IMR-90 (cell line): ENCODE results near the gene TSPAN32. TPM values are rescaled to one million over a fixed set of nuclear protein-coding genes. Genes with fewer than 3 reads are reported as not detected.

Source experiments
- ATAC-seq: fragments of 200-7000 bp; cut with Tn5 transposase; 2 replicates; pipeline ENCODE4 v1.9.1; 2020; ENCODE audit warnings: low read depth, mild to moderate bottlenecking, moderate library complexity
- Bru-seq: library from RNA; stranded (reverse); fragments of 400-500 nt; gene quantifications from one replicate; lab custom pipeline; 2021; lab: Mats Ljungman, UMichigan
- BruChase-seq, 2 experiments: library from RNA; stranded (reverse); fragments of 400-500 nt; gene quantifications; one replicate each; lab custom pipeline; 2021; lab: Mats Ljungman, UMichigan
- BruUV-seq: library from RNA; stranded (reverse); fragments of 400-500 nt; replicated peaks from 2 replicates; lab custom pipeline; 2021; lab: Mats Ljungman, UMichigan
- CTCF ChIA-PET: fragments of 300-600 bp; formaldehyde crosslinking; extraction: SDS; loops from one replicate; lab custom pipeline; 2021; ENCODE audit warnings: antibody characterized with exemption; lab: Yijun Ruan, JAX
- POLR2A ChIA-PET: fragments of 300-600 bp; sonication (Branson Sonifier 250); formaldehyde crosslinking; loops from one replicate; lab custom pipeline; 2022; ENCODE audit warnings: antibody characterized with exemption; ENCODE audit not compliant: unreplicated experiment; lab: Charles Lee
- DNase-seq: peaks from one replicate; pipeline ENCODE4 v3.0.0; 2013
- H2AFZ ChIP-seq: replicated peaks from 2 replicates; pipeline ENCODE3; 2013; ENCODE audit warnings: low read length, mild to moderate bottlenecking; ENCODE audit not compliant: poor library complexity
- H2AK5ac ChIP-seq: 2 replicates; pipeline ENCODE4 v1.6.1; 2013; ENCODE audit warnings: low read depth, low read length, inconsistent platforms
- H2AK9ac ChIP-seq: replicated peaks from 2 replicates; pipeline ENCODE3; 2013; ENCODE audit warnings: mild to moderate bottlenecking, low read depth, low read length, moderate library complexity; ENCODE audit not compliant: poor library complexity
- H2BK120ac ChIP-seq: 2 replicates; pipeline ENCODE4 v1.6.1; 2013; ENCODE audit warnings: low read depth, low read length, inconsistent platforms
- H2BK15ac ChIP-seq: 3 replicates; pipeline ENCODE4 v1.6.1; 2013; ENCODE audit warnings: low read depth, low read length, inconsistent platforms
- H2BK20ac ChIP-seq: 2 replicates; pipeline ENCODE4 v1.6.1; 2013; ENCODE audit warnings: low read depth, mild to moderate bottlenecking, inconsistent platforms, low read length, moderate library complexity
- H2BK5ac ChIP-seq: 2 replicates; pipeline ENCODE4 v1.6.1; 2013; ENCODE audit warnings: mild to moderate bottlenecking, low read depth, low read length, inconsistent platforms; ENCODE audit not compliant: poor library complexity, severe bottlenecking
- H3K14ac ChIP-seq: replicated peaks from 2 replicates; pipeline ENCODE4 v1.6.1; 2013; ENCODE audit warnings: low read depth, low read length, inconsistent platforms
- H3K18ac ChIP-seq: 2 replicates; pipeline ENCODE4 v1.6.1; 2013; ENCODE audit warnings: low read depth, low read length, control low read depth
- H3K23ac ChIP-seq: 2 replicates; pipeline ENCODE4 v1.6.1; 2013; ENCODE audit warnings: low read depth, low read length, inconsistent platforms
- H3K27ac ChIP-seq: 2 replicates; pipeline ENCODE4 v1.5.1; 2013; ENCODE audit warnings: mild to moderate bottlenecking, control low read depth, low read length; ENCODE audit not compliant: insufficient read depth
- H3K27me3 ChIP-seq: 2 replicates; pipeline ENCODE4 v1.6.1; 2013; ENCODE audit warnings: low read length; ENCODE audit not compliant: control insufficient read depth, insufficient read depth
- H3K36me3 ChIP-seq: 2 replicates; pipeline ENCODE4 v1.6.1; 2013; ENCODE audit warnings: low read length, mixed read lengths; ENCODE audit not compliant: control insufficient read depth, insufficient read depth
- H3K4ac ChIP-seq: 2 replicates; pipeline ENCODE4 v1.6.1; 2013; ENCODE audit warnings: low read depth, low read length, inconsistent platforms
- H3K4me1 ChIP-seq: 2 replicates; pipeline ENCODE4 v1.6.1; 2013; ENCODE audit warnings: low read length, mixed read lengths; ENCODE audit not compliant: control insufficient read depth, insufficient read depth
- H3K4me2 ChIP-seq: 2 replicates; pipeline ENCODE4 v1.6.1; 2013; ENCODE audit warnings: low read depth, mild to moderate bottlenecking, control low read depth, low read length, moderate library complexity
- H3K4me3 ChIP-seq: 2 replicates; pipeline ENCODE4 v1.5.1; 2013; ENCODE audit warnings: low read depth, mild to moderate bottlenecking, control low read depth, low read length, moderate library complexity; ENCODE audit not compliant: insufficient read depth
- H3K56ac ChIP-seq: 2 replicates; pipeline ENCODE4 v1.6.1; 2013; ENCODE audit warnings: low read length, inconsistent platforms; ENCODE audit not compliant: insufficient read depth; ENCODE audit errors: extremely low read depth
- H3K79me1 ChIP-seq, 2 experiments: 2 replicates each; pipeline ENCODE4 v1.6.1; 2013; ENCODE audit warnings: low read length in 2 of 2, inconsistent platforms in 1 of 2, low read depth in 1 of 2
- H3K9ac ChIP-seq: 2 replicates; pipeline ENCODE4 v1.6.1; 2013; ENCODE audit warnings: low read depth, low read length, control low read depth
- H3K9me1 ChIP-seq: 2 replicates; pipeline ENCODE4 v1.6.1; 2013; ENCODE audit warnings: low read length, inconsistent platforms; ENCODE audit not compliant: insufficient read depth
- H3K9me3 ChIP-seq: 2 replicates; pipeline ENCODE4 v1.6.1; 2013; ENCODE audit warnings: low read length; ENCODE audit not compliant: control insufficient read depth, insufficient read depth
- H4K20me1 ChIP-seq: 2 replicates; pipeline ENCODE4 v1.6.1; 2013; ENCODE audit warnings: low read length, inconsistent platforms; ENCODE audit not compliant: insufficient read depth
- H4K5ac ChIP-seq: 2 replicates; pipeline ENCODE4 v1.6.1; 2013; ENCODE audit warnings: mild to moderate bottlenecking, low read depth, low read length, control low read depth
- H4K8ac ChIP-seq, 2 experiments: 2 replicates each; pipeline ENCODE4 v1.6.1; 2013; ENCODE audit warnings: low read depth in 2 of 2, low read length in 2 of 2, control low read depth in 1 of 2, inconsistent platforms in 1 of 2
- H4K91ac ChIP-seq: 2 replicates; pipeline ENCODE4 v1.6.1; 2013; ENCODE audit warnings: low read depth, low read length, inconsistent platforms; ENCODE audit not compliant: insufficient read depth
- BHLHE40 ChIP-seq: fragments of 150-350 bp; IDR thresholded peaks from 2 replicates; pipeline ENCODE4 v1.6.1; 2016; ENCODE audit warnings: mild to moderate bottlenecking, low read depth, low read length
- CEBPB ChIP-seq: IDR thresholded peaks from 2 replicates; pipeline ENCODE4 v1.6.1; 2012; ENCODE audit warnings: low read depth, low read length, improper control_type of control experiment
- CHD1 ChIP-seq: IDR thresholded peaks from 2 replicates; pipeline ENCODE4 v1.6.1; 2012; ENCODE audit warnings: low read depth, low read length, improper control_type of control experiment
- FOS ChIP-seq: fragments of 150-350 bp; IDR thresholded peaks from 2 replicates; pipeline ENCODE4 v1.6.1; 2016; ENCODE audit warnings: low read depth, low read length
- MAFK ChIP-seq: IDR thresholded peaks from 2 replicates; pipeline ENCODE4 v1.6.1; 2012; ENCODE audit warnings: low read depth, low read length, improper control_type of control experiment
- MAZ ChIP-seq: IDR thresholded peaks from 2 replicates; pipeline ENCODE4 v1.6.1; 2012; ENCODE audit warnings: low read depth, mild to moderate bottlenecking, low read length, improper control_type of control experiment, moderate library complexity, borderline replicate concordance
- MXI1 ChIP-seq: IDR thresholded peaks from 2 replicates; pipeline ENCODE4 v1.6.1; 2012; ENCODE audit warnings: low read depth, mild to moderate bottlenecking, low read length, moderate library complexity, borderline replicate concordance
- NFE2L2 ChIP-seq: fragments of 150-350 bp; IDR thresholded peaks from 2 replicates; pipeline ENCODE4 v1.6.1; 2016; ENCODE audit warnings: low read depth, mild to moderate bottlenecking, low read length
- POLR2A ChIP-seq: IDR thresholded peaks from 2 replicates; pipeline ENCODE4 v1.6.1; 2012; ENCODE audit warnings: mild to moderate bottlenecking, low read depth, low read length
- RAD21 ChIP-seq: IDR thresholded peaks from 2 replicates; pipeline ENCODE4 v1.6.1; 2012; ENCODE audit warnings: low read length, improper control_type of control experiment
- RCOR1 ChIP-seq: IDR thresholded peaks from 2 replicates; pipeline ENCODE4 v1.6.1; 2012; ENCODE audit warnings: mild to moderate bottlenecking, low read length, improper control_type of control experiment; ENCODE audit not compliant: insufficient replicate concordance
- RFX5 ChIP-seq: IDR thresholded peaks from 2 replicates; pipeline ENCODE4 v1.8.0; 2012; ENCODE audit warnings: low read depth, mild to moderate bottlenecking, low read length, moderate library complexity
- SMC3 ChIP-seq: fragments of 150-350 bp; IDR thresholded peaks from 2 replicates; pipeline ENCODE4 v1.6.1; 2016; ENCODE audit warnings: low read depth, mild to moderate bottlenecking, antibody characterized with exemption, low read length, moderate library complexity
- WGBS, 2 experiments: methylation state at CpG; one replicate each; pipeline versions ENCODE4 v1.1.5 to v1.1.7; 2013; ENCODE audit warnings: missing lambda C conversion rate in 2 of 2; ENCODE audit not compliant: insufficient read length in 1 of 2; ENCODE audit errors: extremely low coverage in 2 of 2; 5-methylcytosine and 5-hydroxymethylcytosine counted together
- dilution Hi-C: fragments of 300-500 bp; cut with HindIII; formaldehyde crosslinking; loops from one replicate; pipeline ENCODE4 v1.14.3; 2018; ENCODE audit warnings: low sequenced_read_pairs; ENCODE audit not compliant: unreplicated experiment
- in situ Hi-C: fragments of 300-500 bp; cut with MboI; formaldehyde crosslinking; loops from 3 replicates; pipeline ENCODE4 v1.14.3; 2019; ENCODE audit warnings: low sequenced_read_pairs, inconsistent platforms, mixed read lengths
- intact Hi-C: fragments of 100-400 bp; cut with micrococcal nuclease; formaldehyde crosslinking; loops from 2 replicates; pipeline ENCODE4 v1.10.0; 2022
- long read RNA-seq: library from polyadenylated mRNA; unstranded; transcript quantifications from one replicate; pipeline ENCODE4 v2.0.0, GENCODE V29; 2021; ENCODE audit not compliant: unreplicated experiment
- polyA plus RNA-seq, 3 experiments: library from polyadenylated mRNA; depleted of rRNA; stranded (reverse); fragments of >200 nt; gene quantifications; 2 replicates each; pipeline ENCODE4 v1.2.3, GENCODE V29; 2012; ENCODE audit warnings: low replicate concordance in 1 of 3
- total RNA-seq: library from RNA; depleted of rRNA; stranded (reverse); fragments of >200 nt; gene quantifications from 2 replicates; pipeline ENCODE4 v1.2.3, GENCODE V29; 2012; rRNA removed
- TF ChIP-seq, protein P1 (sequence below): fragments of 150-350 bp; IDR thresholded peaks from 2 replicates; pipeline ENCODE4 v1.6.1; 2017; ENCODE audit warnings: mild to moderate bottlenecking, antibody characterized with exemption, low read length, low read depth

TSPAN32 gene, protein sequence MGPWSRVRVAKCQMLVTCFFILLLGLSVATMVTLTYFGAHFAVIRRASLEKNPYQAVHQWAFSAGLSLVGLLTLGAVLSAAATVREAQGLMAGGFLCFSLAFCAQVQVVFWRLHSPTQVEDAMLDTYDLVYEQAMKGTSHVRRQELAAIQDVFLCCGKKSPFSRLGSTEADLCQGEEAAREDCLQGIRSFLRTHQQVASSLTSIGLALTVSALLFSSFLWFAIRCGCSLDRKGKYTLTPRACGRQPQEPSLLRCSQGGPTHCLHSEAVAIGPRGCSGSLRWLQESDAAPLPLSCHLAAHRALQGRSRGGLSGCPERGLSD
- not detected in 2 replicates for total RNA-seq
- 0.07 TPM in 1 of 2 replicates, not detected in the other for polyA plus RNA-seq (2012; rRNA removed)
- 0.04 TPM in 1 of 2 replicates, not detected in the other for polyA plus RNA-seq (2012; cell fraction: cytosol; rRNA removed)
- 0.37 and 0.79 TPM in 2 replicates for polyA plus RNA-seq (2012; cell fraction: nucleus; rRNA removed; ENCODE audit: low replicate concordance)
- Bru-seq, nascent RNA = not detected
- percentile 5 among the genes with signal in this experiment for BruChase-seq, experiment 1, labeled RNA remaining after a 6-hour chase
- not detected for BruChase-seq, experiment 2, labeled RNA remaining after a 2-hour chase
- long read RNA-seq = 0 reads

DNA sequence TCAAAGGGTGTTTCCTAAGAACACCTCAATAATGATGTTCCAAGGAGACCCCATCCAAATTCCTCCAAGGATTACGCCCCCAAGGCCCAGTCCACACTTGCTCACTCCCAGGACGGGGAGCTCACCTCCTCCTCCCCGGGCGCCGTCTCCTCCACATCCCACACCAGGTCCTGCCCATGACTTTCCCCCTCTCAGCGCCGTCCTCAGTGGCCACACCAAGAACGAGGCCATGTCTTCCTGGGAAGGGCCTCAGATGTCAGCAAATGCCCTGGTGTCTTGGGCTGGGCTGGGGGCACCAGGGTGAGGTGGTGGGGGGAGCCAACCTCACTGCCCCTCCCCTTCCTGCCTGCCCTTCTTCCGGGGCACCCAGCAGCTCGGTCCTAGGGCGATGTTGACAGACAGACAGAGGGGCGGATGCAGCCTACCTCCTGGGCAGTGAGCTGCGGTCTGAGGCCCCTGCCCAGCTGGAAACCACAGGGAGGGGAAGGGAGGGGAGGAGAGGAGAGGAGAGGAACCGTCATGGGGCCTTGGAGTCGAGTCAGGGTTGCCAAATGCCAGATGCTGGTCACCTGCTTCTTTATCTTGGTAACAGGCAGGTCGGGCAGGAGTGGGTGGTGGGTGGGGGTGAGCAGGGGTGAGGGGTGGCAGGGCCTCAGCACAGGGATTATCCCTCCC is at the start of gene TSPAN32, which contains the start of gene C11orf21:
Gene TSPAN32, plus strand, starts transcription at position 383 of the 675 bp plus-strand sequence. Its CDS starts 137 bp downstream, at position 520.
Gene C11orf21, minus strand, starts transcription at position 288 of the 675 bp plus-strand sequence. Its CDS starts 110 bp downstream, at position 178.
- no peak within 1 kb of the TSS for H4K8ac ChIP-seq
- intact Hi-C loops = no loop called here
- ATAC-seq = no peak
- peak within 1 kb of the TSS; percentile 55 for H2AK9ac ChIP-seq
- H3K56ac ChIP-seq = no peak within 1 kb of the TSS
- H3K27ac ChIP-seq = no peak within 1 kb of the TSS
- POLR2A ChIA-PET = no interaction called here
- no peak within 1 kb of the TSS for H3K4ac ChIP-seq
- no peak within 1 kb of the TSS for H2AK5ac ChIP-seq
- H3K27me3 ChIP-seq = peaks cover 13% of the 10 kb centered on the region; the same call in 1 of the 2 replicates
- CTCF ChIA-PET = interaction anchor here (1.7 kb wide), 1 partner anchor 118 kb away, joined by 5 read pairs; no protein-coding TSS in a partner anchor
- H3K14ac ChIP-seq = no peak within 1 kb of the TSS
- H3K9me1 ChIP-seq = peaks cover 6% of the 10 kb centered on the region
- H4K91ac ChIP-seq = no peak within 1 kb of the TSS
- H3K36me3 ChIP-seq = no peaks in the 10 kb centered on the region
- H2BK20ac ChIP-seq = no peak within 1 kb of the TSS
- no peak within 1 kb of the TSS for H3K23ac ChIP-seq
- in situ Hi-C loops = no loop called here
- 67% methylated on average over 1 of the region's 16 CpGs; no CpG with 5 or more reads in 1 of the 2 experiments for WGBS, 2 experiments
- no peak within 1 kb of the TSS for H2BK15ac ChIP-seq
- no peak within 1 kb of the TSS for H3K4me2 ChIP-seq
- no peaks in the 10 kb centered on the region for H3K9me3 ChIP-seq
- no peak within 1 kb of the TSS for H3K9ac ChIP-seq
- peaks cover 3% of the 10 kb centered on the region; the same call in 1 of the 2 replicates for H4K20me1 ChIP-seq
- no TSS peak for BruUV-seq
- H2BK120ac ChIP-seq = no peak within 1 kb of the TSS
- DNase-seq = peak; percentile 3
- no peak within 1 kb of the TSS for H3K18ac ChIP-seq
- H2BK5ac ChIP-seq = no peak within 1 kb of the TSS
- no peak within 1 kb of the TSS for H3K4me3 ChIP-seq
- peaks cover 7% of the 10 kb centered on the region for H3K4me1 ChIP-seq
- H4K5ac ChIP-seq = no peak within 1 kb of the TSS
- H2AFZ ChIP-seq = peak within 1 kb of the TSS; percentile 51
- dilution Hi-C loops = no loop called here
- H3K79me1 ChIP-seq = no peaks in the 10 kb centered on the region
- TF ChIP-seq BHLHE40 (no peak), SMC3 (no peak), RAD21 (no peak), CHD1 (no peak), FOS (no peak), MXI1 (no peak), MAFK (no peak), POLR2A (no peak), CEBPB (no peak), NFE2L2 (no peak), RCOR1 (no peak), RFX5 (no peak), MAZ (no peak; the same call in 1 of the 2 replicates)
- TF ChIP-seq, protein P1, sequence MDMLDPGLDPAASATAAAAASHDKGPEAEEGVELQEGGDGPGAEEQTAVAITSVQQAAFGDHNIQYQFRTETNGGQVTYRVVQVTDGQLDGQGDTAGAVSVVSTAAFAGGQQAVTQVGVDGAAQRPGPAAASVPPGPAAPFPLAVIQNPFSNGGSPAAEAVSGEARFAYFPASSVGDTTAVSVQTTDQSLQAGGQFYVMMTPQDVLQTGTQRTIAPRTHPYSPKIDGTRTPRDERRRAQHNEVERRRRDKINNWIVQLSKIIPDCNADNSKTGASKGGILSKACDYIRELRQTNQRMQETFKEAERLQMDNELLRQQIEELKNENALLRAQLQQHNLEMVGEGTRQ = no peak
